ENCODE results near the gene ADAMTS16.

ADAMTS16 gene

GRCh38 chr5:5314626-5315025 lies 174.5 kb downstream of the ADAMTS16 start:
- Histone ChIP-seq H3K4me2 (ENCODE audit: low read depth, low read length) (no peak overlapping the region), H2AFZ (ENCODE audit: low read length) (no peak overlapping the region), H4K20me1 (ENCODE audit: insufficient read depth, low read length) (no peaks in the 10 kb centered on the region), H3F3A (ENCODE audit: insufficient read depth, low read length) (no peaks in the 10 kb centered on the region), H3K27ac (ENCODE audit: low read length) (no peak overlapping the region), H3K79me2 (ENCODE audit: low read length) (no peaks in the 10 kb centered on the region), H3K4me3 (ENCODE audit: low read length) (no peak overlapping the region), H3K9ac (ENCODE audit: low read length) (no peak overlapping the region), H3K9me2 (replicated peaks; ENCODE audit: insufficient read depth, low read length) (no peaks in the 10 kb centered on the region), H3K4me1 (ENCODE audit: low read length) (no peaks in the 10 kb centered on the region), H3K9me3 (replicated peaks; ENCODE audit: insufficient read depth, low read length) (no peaks in the 10 kb centered on the region), H3K36me3 (replicated peaks; ENCODE audit: insufficient read depth, low read length) (no peaks in the 10 kb centered on the region), H3K27me3 (replicated peaks; ENCODE audit: insufficient read depth, low read length) (no peaks in the 10 kb centered on the region)
- DNase-seq, result no peak
- no peak for TF ChIP-seq EZH2 (optimal IDR thresholded peaks at IDR 0.05; ENCODE audit: low read depth, low read length)
- TF ChIP-seq CTCF (IDR thresholded peaks at IDR 0.05; ENCODE audit: low read length), result no peak
- TF ChIP-seq EZH2phosphoT487 (IDR thresholded peaks at IDR 0.05; ENCODE audit: low read length), result no peak

DNA sequence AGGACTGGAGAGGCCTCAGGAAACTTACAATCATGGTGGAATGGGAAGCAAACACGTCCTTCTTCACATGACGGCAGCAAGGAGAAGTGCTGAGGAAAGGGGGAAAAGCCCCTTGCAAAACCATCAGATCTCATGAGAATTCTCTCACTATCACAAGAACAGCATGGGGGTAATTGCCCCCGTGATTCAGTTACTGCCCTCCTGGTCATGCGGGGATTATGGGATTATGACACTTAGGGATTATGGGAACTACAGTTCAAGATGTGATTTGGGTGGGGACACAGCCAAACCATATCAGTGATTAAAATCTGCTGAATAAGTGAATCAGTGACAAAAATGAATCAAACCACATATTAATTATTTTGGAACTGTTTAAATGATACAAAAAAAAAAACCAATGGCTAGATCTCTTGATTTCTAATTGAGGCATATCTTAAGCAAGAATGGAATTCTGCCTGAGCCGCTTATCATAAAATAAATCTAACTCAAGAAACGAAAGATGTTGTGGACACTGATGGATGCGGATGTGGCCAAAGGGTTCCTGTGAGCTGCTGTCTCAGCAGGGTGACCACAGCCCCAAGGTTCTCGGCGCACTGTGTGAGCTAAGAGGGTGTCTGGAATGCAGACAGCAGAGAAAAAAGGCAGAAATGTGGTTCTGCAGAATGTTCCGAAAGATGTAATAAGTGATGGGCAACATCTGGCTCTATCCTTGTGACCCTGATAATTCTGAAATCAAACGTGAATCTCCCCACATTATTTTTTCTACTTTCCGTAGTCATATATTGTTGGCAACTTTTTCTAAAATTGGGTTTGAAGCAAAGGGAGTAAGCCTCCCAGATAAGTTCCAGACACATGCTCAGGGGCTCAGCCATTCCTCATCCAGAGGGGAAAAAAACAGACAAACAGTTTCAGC lies 175.2 kb downstream of the ADAMTS16 start:
- no peaks in the 10 kb centered on the region for H4K20me1 ChIP-seq (ENCODE audit: insufficient read depth, low read length)
- H3K27ac ChIP-seq (ENCODE audit: low read length), result no peak overlapping the region
- no peak overlapping the region for H3K9ac ChIP-seq (ENCODE audit: low read length)
- H2AFZ ChIP-seq (ENCODE audit: low read length), result no peak overlapping the region
- H3K4me2 ChIP-seq (ENCODE audit: low read depth, low read length), result no peak overlapping the region
- no peaks in the 10 kb centered on the region for H3K36me3 ChIP-seq (replicated peaks; ENCODE audit: insufficient read depth, low read length)
- no peaks in the 10 kb centered on the region for H3K4me1 ChIP-seq (ENCODE audit: low read length)
- no peaks in the 10 kb centered on the region for H3F3A ChIP-seq (ENCODE audit: insufficient read depth, low read length)
- no peaks in the 10 kb centered on the region for H3K9me3 ChIP-seq (replicated peaks; ENCODE audit: insufficient read depth, low read length)
- DNase-seq, result no peak
- no peaks in the 10 kb centered on the region for H3K79me2 ChIP-seq (ENCODE audit: low read length)
- no peaks in the 10 kb centered on the region for H3K27me3 ChIP-seq (replicated peaks; ENCODE audit: insufficient read depth, low read length)
- no peaks in the 10 kb centered on the region for H3K9me2 ChIP-seq (replicated peaks; ENCODE audit: insufficient read depth, low read length)
- no peak for TF ChIP-seq EZH2phosphoT487 (IDR thresholded peaks at IDR 0.05; ENCODE audit: low read length)
- TF ChIP-seq CTCF (IDR thresholded peaks at IDR 0.05; ENCODE audit: low read length), result no peak
- TF ChIP-seq EZH2 (optimal IDR thresholded peaks at IDR 0.05; ENCODE audit: low read depth, low read length), result no peak
- H3K4me3 ChIP-seq (ENCODE audit: low read length), result no peak overlapping the region

GRCh38 chr5:5316334-5316733 lies 176.2 kb downstream of the ADAMTS16 start:
- H3K36me3 ChIP-seq (replicated peaks; ENCODE audit: insufficient read depth, low read length), result no peaks in the 10 kb centered on the region
- no peak for DNase-seq

More at GRCh38 chr5:5316334-5316733, 176.2 kb downstream of the ADAMTS16 start:
- Histone ChIP-seq H3K27ac (ENCODE audit: low read length) (no peak overlapping the region), H3K4me1 (ENCODE audit: low read length) (no peaks in the 10 kb centered on the region), H3K4me2 (ENCODE audit: low read depth, low read length) (no peak overlapping the region), H4K20me1 (ENCODE audit: insufficient read depth, low read length) (no peaks in the 10 kb centered on the region), H3K9me2 (replicated peaks; ENCODE audit: insufficient read depth, low read length) (no peaks in the 10 kb centered on the region), H3K27me3 (replicated peaks; ENCODE audit: insufficient read depth, low read length) (no peaks in the 10 kb centered on the region), H3K79me2 (ENCODE audit: low read length) (no peaks in the 10 kb centered on the region), H3F3A (ENCODE audit: insufficient read depth, low read length) (no peaks in the 10 kb centered on the region), H3K4me3 (ENCODE audit: low read length) (no peak overlapping the region), H2AFZ (ENCODE audit: low read length) (no peak overlapping the region), H3K9ac (ENCODE audit: low read length) (no peak overlapping the region), H3K9me3 (replicated peaks; ENCODE audit: insufficient read depth, low read length) (no peaks in the 10 kb centered on the region)
- TF ChIP-seq EZH2 (optimal IDR thresholded peaks at IDR 0.05; ENCODE audit: low read depth, low read length), result no peak
- no peak for TF ChIP-seq CTCF (IDR thresholded peaks at IDR 0.05; ENCODE audit: low read length)
- no peak for TF ChIP-seq EZH2phosphoT487 (IDR thresholded peaks at IDR 0.05; ENCODE audit: low read length)

Measured in MM.1S (cell line).